Mesenchymal stem cell (in vitro differentiated cells and primary cell): ENCODE results near the gene ACTR2.
A peak's percentile ranks its signal among the peaks of the same experiment; 100 is the strongest.

Experiments used
- DNase-seq: peaks from one replicate; pipeline ENCODE4 v3.0.0-alpha.2; 2013
- H2AFZ ChIP-seq: one replicate; pipeline ENCODE4 v1.6.1; 2013; ENCODE audit warnings: low read depth, mild to moderate bottlenecking, control low read depth, inconsistent platforms, low read length, moderate library complexity
- H2AK5ac ChIP-seq: 2 replicates; pipeline ENCODE4 v1.6.1; 2013; ENCODE audit warnings: low read length, moderate library complexity, mild to moderate bottlenecking, inconsistent platforms; ENCODE audit not compliant: severe bottlenecking
- H2BK120ac ChIP-seq: one replicate; pipeline ENCODE4 v1.6.1; 2013; ENCODE audit warnings: low read depth, mild to moderate bottlenecking, inconsistent platforms, low read length, moderate library complexity
- H2BK12ac ChIP-seq, 2 experiments: one replicate each; pipeline ENCODE4 v1.6.1; 2013; ENCODE audit warnings: inconsistent platforms in 2 of 2, low read length in 2 of 2, mild to moderate bottlenecking in 2 of 2, moderate library complexity in 2 of 2, control low read depth in 1 of 2
- H2BK15ac ChIP-seq: one replicate; pipeline ENCODE4 v1.6.1; 2013; ENCODE audit warnings: mild to moderate bottlenecking, low read depth, inconsistent platforms; ENCODE audit not compliant: poor library complexity, severe bottlenecking
- H2BK5ac ChIP-seq: 2 replicates; pipeline ENCODE4 v1.6.1; 2013; ENCODE audit warnings: low read depth, mild to moderate bottlenecking, low read length, control low read depth, inconsistent platforms; ENCODE audit not compliant: poor library complexity, severe bottlenecking
- H3K14ac ChIP-seq, 2 experiments: one replicate each; pipeline ENCODE4 v1.6.1; 2013; ENCODE audit warnings: inconsistent platforms in 2 of 2, low read length in 2 of 2, control low read depth in 1 of 2, mild to moderate bottlenecking in 1 of 2, moderate library complexity in 1 of 2
- H3K18ac ChIP-seq, 2 experiments: one replicate each; pipeline ENCODE4 v1.6.1; 2013; ENCODE audit warnings: inconsistent platforms in 2 of 2, low read length in 2 of 2, control low read depth in 1 of 2, low read depth in 1 of 2, mild to moderate bottlenecking in 1 of 2
- H3K23ac ChIP-seq, 2 experiments: one replicate each; pipeline ENCODE4 v1.6.1; 2013; ENCODE audit warnings: inconsistent platforms in 2 of 2, low read length in 2 of 2, mild to moderate bottlenecking in 2 of 2, moderate library complexity in 2 of 2, control low read depth in 1 of 2
- H3K27ac ChIP-seq: 2 replicates; pipeline ENCODE4 v1.5.1; 2013; ENCODE audit warnings: mild to moderate bottlenecking, moderate library complexity, low read length, control low read depth, inconsistent platforms; ENCODE audit not compliant: poor library complexity, severe bottlenecking
- H3K27me3 ChIP-seq, 2 experiments: 2 replicates each; pipeline versions ENCODE4 v1.6.1 to v1.7.0; 2013; ENCODE audit warnings: low read length in 2 of 2, mild to moderate bottlenecking in 2 of 2, moderate library complexity in 2 of 2, control low read depth in 1 of 2, inconsistent platforms in 1 of 2; ENCODE audit not compliant: control insufficient read depth in 1 of 2, insufficient read depth in 1 of 2
- H3K36me3 ChIP-seq, 2 experiments: 2 replicates each; pipeline versions ENCODE4 v1.6.1 to v1.7.0; 2013; ENCODE audit warnings: low read length in 2 of 2, control low read depth in 1 of 2, inconsistent platforms in 1 of 2, low read depth in 1 of 2, mild to moderate bottlenecking in 1 of 2; ENCODE audit not compliant: insufficient read depth in 2 of 2, control insufficient read depth in 1 of 2
- H3K4ac ChIP-seq, 2 experiments: one replicate each; pipeline ENCODE4 v1.6.1; 2013; ENCODE audit warnings: inconsistent platforms in 2 of 2, low read length in 2 of 2, mild to moderate bottlenecking in 2 of 2, moderate library complexity in 2 of 2, control low read depth in 1 of 2, low read depth in 1 of 2
- H3K4me1 ChIP-seq: 2 replicates; pipeline ENCODE4 v1.6.1; 2013; ENCODE audit warnings: low read depth, low read length, control low read depth; ENCODE audit not compliant: control insufficient read depth, insufficient read depth
- H3K4me2 ChIP-seq: 2 replicates; pipeline ENCODE4 v1.6.1; 2013; ENCODE audit warnings: low read length, mild to moderate bottlenecking, inconsistent platforms; ENCODE audit not compliant: poor library complexity, severe bottlenecking
- H3K4me3 ChIP-seq, 2 experiments: 2 replicates each; pipeline versions ENCODE4 v1.5.1 to v1.7.0; 2013; ENCODE audit warnings: low read length in 2 of 2, mild to moderate bottlenecking in 2 of 2, control low read depth in 1 of 2, low read depth in 1 of 2; ENCODE audit not compliant: insufficient read depth in 1 of 2
- H3K79me1 ChIP-seq: replicated peaks from 2 replicates; pipeline ENCODE4 v1.6.1; 2013; ENCODE audit warnings: mild to moderate bottlenecking, control low read depth, low read length, inconsistent platforms; ENCODE audit not compliant: poor library complexity, severe bottlenecking
- H3K9ac ChIP-seq: 2 replicates; pipeline ENCODE4 v1.7.0; 2013; ENCODE audit warnings: mild to moderate bottlenecking, low read length, moderate library complexity
- H3K9me3 ChIP-seq: 2 replicates; pipeline ENCODE4 v1.7.0; 2013; ENCODE audit warnings: mild to moderate bottlenecking, low read length; ENCODE audit not compliant: control insufficient read depth
- H4K8ac ChIP-seq: one replicate; pipeline ENCODE4 v1.6.1; 2013; ENCODE audit warnings: inconsistent platforms, mild to moderate bottlenecking, low read length, moderate library complexity
- H4K91ac ChIP-seq: one replicate; pipeline ENCODE4 v1.6.1; 2013; ENCODE audit warnings: mild to moderate bottlenecking, low read length, inconsistent platforms
- WGBS: methylation state at CpG from one replicate; pipeline ENCODE4 v1.1.7; 2013; ENCODE audit warnings: mixed read lengths; 5-methylcytosine and 5-hydroxymethylcytosine counted together

The ACTR2 gene

GRCh38 chr2:65281627-65282351 is 54.2 kb downstream of the ACTR2 start:
- H3K18ac ChIP-seq = peak overlapping the region; percentile 4 to 5
- H4K91ac ChIP-seq = no peak overlapping the region
- H3K9me3 ChIP-seq = no peaks in the 10 kb centered on the region
- H2AK5ac ChIP-seq = no peak overlapping the region
- peak; percentile 59 for DNase-seq
- no peak overlapping the region for H2BK15ac ChIP-seq
- no peak overlapping the region for H2BK5ac ChIP-seq
- no peaks in the 10 kb centered on the region for H3K36me3 ChIP-seq
- no peak overlapping the region for H3K4me3 ChIP-seq
- H3K4me2 ChIP-seq = no peak overlapping the region
- H3K14ac ChIP-seq = no peak overlapping the region
- H2BK120ac ChIP-seq = peak overlapping the region; percentile 42
- H2BK12ac ChIP-seq = peak overlapping the region in 1 of 2 experiments; percentile 52
- no peak overlapping the region for H3K23ac ChIP-seq
- H3K27ac ChIP-seq = no peak overlapping the region
- H3K4ac ChIP-seq = peak overlapping the region in 1 of 2 experiments; percentile 74
- H3K4me1 ChIP-seq = peaks cover 5% of the 10 kb centered on the region
- 32% methylated on average over 3 of the region's 4 CpGs for WGBS
- H4K8ac ChIP-seq = peak overlapping the region; percentile 80
- H2AFZ ChIP-seq = no peak overlapping the region
- peak overlapping the region; percentile 1 for H3K9ac ChIP-seq
- no peaks in the 10 kb centered on the region for H3K79me1 ChIP-seq
- H3K27me3 ChIP-seq = no peaks in the 10 kb centered on the region

GRCh38 chr2:65282477-65283053 is 54.9 kb downstream of the ACTR2 start:
- Histone ChIP-seq H3K79me1 (no peaks in the 10 kb centered on the region), H3K4me3 (no peak overlapping the region), H2BK15ac (no peak overlapping the region), H3K9me3 (no peaks in the 10 kb centered on the region), H3K4me1 (peaks cover 5% of the 10 kb centered on the region), H2BK120ac (peak overlapping the region; percentile 64), H3K14ac (peak overlapping the region in 1 of 2 experiments; percentile 79), H2AK5ac (no peak overlapping the region), H3K18ac (peak overlapping the region; percentile 80 to 86), H3K4me2 (no peak overlapping the region), H3K9ac (no peak overlapping the region), H4K91ac (peak overlapping the region; percentile 97), H3K23ac (peak overlapping the region in 1 of 2 experiments; percentile 70), H2AFZ (no peak overlapping the region), H3K27ac (no peak overlapping the region), H2BK5ac (no peak overlapping the region), H3K27me3 (no peaks in the 10 kb centered on the region), H3K36me3 (no peaks in the 10 kb centered on the region), H3K4ac (peak overlapping the region; percentile 89 to 90), H4K8ac (peak overlapping the region; percentile 83), H2BK12ac (peak overlapping the region in 1 of 2 experiments; percentile 75)
- no peak for DNase-seq
- 79% methylated on average over 2 of the region's 3 CpGs for WGBS

DNA sequence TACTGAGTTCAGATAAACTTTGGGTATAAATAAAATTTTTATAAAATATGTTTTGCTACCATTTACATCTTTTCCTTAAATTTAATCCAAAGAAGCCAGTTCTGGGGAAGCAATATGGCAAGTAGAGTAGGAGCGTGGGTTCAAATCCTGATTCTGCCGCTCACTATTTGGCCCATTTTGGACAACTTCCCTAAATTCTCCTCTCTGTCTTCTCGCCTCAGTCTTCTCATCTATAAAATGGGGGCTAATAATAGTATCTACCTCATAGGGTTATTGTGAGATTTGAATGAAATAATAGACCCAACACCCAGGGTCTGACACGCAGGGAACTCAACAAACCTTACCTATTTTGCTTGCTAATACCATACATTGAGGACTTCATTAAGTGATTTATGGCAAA is 59.7 kb downstream of the ACTR2 start:
- no peak overlapping the region for H3K4me3 ChIP-seq
- no peak overlapping the region for H3K18ac ChIP-seq
- no peak overlapping the region for H4K8ac ChIP-seq
- no peak overlapping the region for H2BK120ac ChIP-seq
- H3K14ac ChIP-seq = no peak overlapping the region
- H3K27ac ChIP-seq = no peak overlapping the region
- H2BK12ac ChIP-seq = no peak overlapping the region
- no peak overlapping the region for H2AK5ac ChIP-seq
- no peak overlapping the region for H4K91ac ChIP-seq
- no peak overlapping the region for H2BK15ac ChIP-seq
- H3K9ac ChIP-seq = no peak overlapping the region
- no peak overlapping the region for H2AFZ ChIP-seq
- WGBS = 100% methylated on average over 2 of the region's 4 CpGs
- no peak for DNase-seq
- H2BK5ac ChIP-seq = no peak overlapping the region
- no peaks in the 10 kb centered on the region for H3K27me3 ChIP-seq
- peaks cover 2% of the 10 kb centered on the region for H3K4me1 ChIP-seq
- no peak overlapping the region for H3K4me2 ChIP-seq
- no peaks in the 10 kb centered on the region for H3K9me3 ChIP-seq
- no peaks in the 10 kb centered on the region for H3K79me1 ChIP-seq
- no peak overlapping the region for H3K23ac ChIP-seq
- no peaks in the 10 kb centered on the region for H3K36me3 ChIP-seq
- no peak overlapping the region for H3K4ac ChIP-seq

DNA sequence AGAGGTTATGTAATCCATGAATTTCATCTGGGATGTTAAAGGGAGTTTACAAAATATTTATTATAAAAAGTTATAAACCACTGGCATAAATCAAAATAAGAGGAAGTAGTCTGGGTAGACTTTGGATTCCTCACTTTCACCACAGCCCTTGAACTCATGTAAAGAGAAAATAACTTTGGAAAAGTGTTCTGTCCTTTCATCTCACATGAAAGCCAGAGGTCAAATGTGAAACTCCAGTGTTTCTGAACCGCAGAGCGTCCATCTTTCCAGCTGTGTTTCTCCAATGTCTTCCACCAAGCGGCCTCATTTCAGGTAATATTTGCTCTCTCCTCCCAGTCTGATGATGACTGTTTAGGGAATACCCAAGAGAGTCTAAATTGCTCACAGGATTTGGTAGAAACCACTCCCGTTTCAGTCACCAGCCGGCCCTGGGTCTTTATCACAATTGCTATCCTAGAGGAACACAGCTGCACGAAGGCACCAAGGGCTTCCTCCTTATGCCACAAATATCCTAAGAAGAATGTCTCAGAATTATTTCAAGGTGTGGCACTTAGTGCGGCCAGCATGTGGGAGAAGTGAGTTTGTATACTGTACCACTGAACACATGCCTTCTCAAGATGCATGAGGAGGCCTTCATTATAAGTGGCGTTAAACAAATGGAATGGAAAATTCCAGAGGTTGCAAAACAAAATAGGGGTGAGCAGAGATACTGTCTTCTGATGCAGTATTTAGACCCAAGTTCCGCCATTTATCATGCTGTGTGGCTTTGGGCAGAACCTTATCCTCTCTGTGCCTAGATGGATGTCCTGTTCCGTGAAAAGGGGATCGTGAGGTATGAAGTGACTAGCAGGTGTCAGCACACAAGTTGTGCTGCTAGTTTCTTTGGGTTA is 63.8 kb downstream of the ACTR2 start:
- H2BK5ac ChIP-seq = no peak overlapping the region
- no peak for DNase-seq
- H3K4ac ChIP-seq = no peak overlapping the region
- no peaks in the 10 kb centered on the region for H3K36me3 ChIP-seq
- H2BK12ac ChIP-seq = peak overlapping the region; percentile 2 to 28
- H3K4me3 ChIP-seq = no peak overlapping the region
- no peak overlapping the region for H3K14ac ChIP-seq
- no peak overlapping the region for H3K18ac ChIP-seq
- no peak overlapping the region for H3K23ac ChIP-seq
- no peak overlapping the region for H4K8ac ChIP-seq
- H2BK15ac ChIP-seq = no peak overlapping the region
- no peak overlapping the region for H3K4me2 ChIP-seq
- no peaks in the 10 kb centered on the region for H3K4me1 ChIP-seq
- H3K9me3 ChIP-seq = no peaks in the 10 kb centered on the region
- no peak overlapping the region for H3K27ac ChIP-seq
- no peaks in the 10 kb centered on the region for H3K79me1 ChIP-seq
- WGBS = 91% methylated on average over 11 of the region's 11 CpGs
- no peak overlapping the region for H2BK120ac ChIP-seq
- no peak overlapping the region for H4K91ac ChIP-seq
- no peak overlapping the region for H2AK5ac ChIP-seq
- no peaks in the 10 kb centered on the region for H3K27me3 ChIP-seq
- no peak overlapping the region for H3K9ac ChIP-seq
- H2AFZ ChIP-seq = no peak overlapping the region
